ENCODE data around the gene RANBP17. TPM values are rescaled to one million over a fixed set of nuclear protein-coding genes. Genes with fewer than 3 reads are reported as not detected.

Gene RANBP17
- total and polyA plus RNA-seq, 3 experiments from 2014 or later: not detected

GRCh38 chr5:171306166-171306565, 444.3 kb downstream of the RANBP17 start:
- Mint-ChIP-seq H3K9me3 (peaks cover 0 to 1% (median 0%) of the 10 kb centered on the region in 5 donors), H3K4me1 (peaks cover 13 to 21% (median 15%) of the 10 kb centered on the region in 3 donors), H3K27me3 (peaks cover 52 to 79% of the 10 kb centered on the region in 2 donors), H3K36me3 (no peaks in the 10 kb centered on the region), H3K27ac (no peak overlapping the region), H3K4me3 (no peak overlapping the region)
- H3K27ac ChIP-seq (ENCODE audit: low read depth, low read length): no peak overlapping the region
- H3K36me3 ChIP-seq (ENCODE audit: insufficient read depth, low read length): no peaks in the 10 kb centered on the region
- no peak overlapping the region for H3K4me3 ChIP-seq (ENCODE audit: low read length)
- H3K9me3 ChIP-seq (ENCODE audit: low read length): no peaks in the 10 kb centered on the region
- ChIA-PET CTCF (no interaction called here), POLR2A (no interaction called here)
- no peak for DNase-seq
- peaks cover 21% of the 10 kb centered on the region for H3K27me3 ChIP-seq (ENCODE audit: insufficient read depth, low read length, poor library complexity, severe bottlenecking)
- no peaks in the 10 kb centered on the region for H3K4me1 ChIP-seq (ENCODE audit: insufficient read depth, low read length)

GRCh38 chr5:171306781-171307591, 445.2 kb downstream of the RANBP17 start:
- H3K4me3 ChIP-seq (ENCODE audit: low read length): no peak overlapping the region
- Mint-ChIP-seq H3K4me1 (peaks cover 13 to 23% (median 15%) of the 10 kb centered on the region in 3 donors), H3K4me3 (peak overlapping the region in 1 of 7 donors; percentile 19), H3K36me3 (no peaks in the 10 kb centered on the region), H3K9me3 (peaks cover 0 to 1% (median 0%) of the 10 kb centered on the region in 5 donors), H3K27me3 (peaks cover 52 to 74% of the 10 kb centered on the region in 2 donors), H3K27ac (no peak overlapping the region)
- H3K4me1 ChIP-seq (ENCODE audit: insufficient read depth, low read length): no peaks in the 10 kb centered on the region
- no peak overlapping the region for H3K27ac ChIP-seq (ENCODE audit: low read depth, low read length)
- ChIA-PET POLR2A (no interaction called here), CTCF (no interaction called here)
- peaks cover 21% of the 10 kb centered on the region for H3K27me3 ChIP-seq (ENCODE audit: insufficient read depth, low read length, poor library complexity, severe bottlenecking)
- no peaks in the 10 kb centered on the region for H3K9me3 ChIP-seq (ENCODE audit: low read length)
- H3K36me3 ChIP-seq (ENCODE audit: insufficient read depth, low read length): no peaks in the 10 kb centered on the region
- DNase-seq: no peak

- Histone ChIP-seq H3K4me3 (ENCODE audit: low read length) (no peak overlapping the region), H3K36me3 (ENCODE audit: insufficient read depth, low read length) (no peaks in the 10 kb centered on the region), H3K27ac (ENCODE audit: low read depth, low read length) (no peak overlapping the region), H3K27me3 (ENCODE audit: insufficient read depth, low read length, poor library complexity, severe bottlenecking) (peaks cover 27% of the 10 kb centered on the region), H3K4me1 (ENCODE audit: insufficient read depth, low read length) (no peaks in the 10 kb centered on the region), H3K9me3 (ENCODE audit: low read length) (no peaks in the 10 kb centered on the region)
- ChIA-PET CTCF (no interaction called here), POLR2A (no interaction called here)
- DNase-seq: no peak
- Mint-ChIP-seq H3K27me3 (peaks cover 55 to 70% of the 10 kb centered on the region in 2 donors), H3K9me3 (peaks cover 0 to 3% (median 0%) of the 10 kb centered on the region in 5 donors), H3K4me3 (peak overlapping the region in 3 of 7 donors; percentile 6 to 43 (median 18)), H3K27ac (peak overlapping the region in 2 of 8 donors; percentile 6 to 34), H3K4me1 (peaks cover 19 to 29% (median 19%) of the 10 kb centered on the region in 3 donors), H3K36me3 (peaks cover 0 to 3% (median 0%) of the 10 kb centered on the region in 3 donors)
Measured at GRCh38 chr5:171307789-171308452, 446.1 kb downstream of the RANBP17 start.

- Histone ChIP-seq H3K9me3 (ENCODE audit: low read length) (no peaks in the 10 kb centered on the region), H3K36me3 (ENCODE audit: insufficient read depth, low read length) (no peaks in the 10 kb centered on the region), H3K27me3 (ENCODE audit: insufficient read depth, low read length, poor library complexity, severe bottlenecking) (peaks cover 33% of the 10 kb centered on the region), H3K27ac (ENCODE audit: low read depth, low read length) (no peak within 1 kb of the TSS), H3K4me1 (ENCODE audit: insufficient read depth, low read length) (no peaks in the 10 kb centered on the region), H3K4me3 (ENCODE audit: low read length) (no peak within 1 kb of the TSS)
- Mint-ChIP-seq H3K4me3 (peak within 1 kb of the TSS in 2 of 7 donors; percentile 6 to 32), H3K36me3 (peaks cover 0 to 4% (median 0%) of the 10 kb centered on the region in 3 donors), H3K27ac (no peak within 1 kb of the TSS), H3K4me1 (peaks cover 24 to 36% (median 25%) of the 10 kb centered on the region in 3 donors), H3K9me3 (peaks cover 0 to 6% (median 0%) of the 10 kb centered on the region in 5 donors), H3K27me3 (peaks cover 59 to 70% of the 10 kb centered on the region in 2 donors)
- ChIA-PET CTCF (no interaction called here), POLR2A (no interaction called here)
- no peak for DNase-seq
Measured at GRCh38 chr5:171308453-171309275, 446.8 kb downstream of the RANBP17 start, which contains the start of gene TLX3. TLX3 (plus strand) TSS chr5:171309248; CDS start chr5:171309366, 118 bp downstream.

GRCh38 chr5:171309276-171310211, 447.7 kb downstream of the RANBP17 start:
- Histone ChIP-seq H3K27me3 (ENCODE audit: insufficient read depth, low read length, poor library complexity, severe bottlenecking) (peaks cover 36% of the 10 kb centered on the region), H3K27ac (ENCODE audit: low read depth, low read length) (no peak overlapping the region), H3K36me3 (ENCODE audit: insufficient read depth, low read length) (no peaks in the 10 kb centered on the region), H3K4me3 (ENCODE audit: low read length) (no peak overlapping the region), H3K9me3 (ENCODE audit: low read length) (no peaks in the 10 kb centered on the region), H3K4me1 (ENCODE audit: insufficient read depth, low read length) (no peaks in the 10 kb centered on the region)
- DNase-seq: no peak
- H3K27me3 Mint-ChIP-seq: peaks cover 64 to 69% of the 10 kb centered on the region in 2 donors
- peaks cover 0 to 4% (median 0%) of the 10 kb centered on the region in 3 donors for H3K36me3 Mint-ChIP-seq
- peaks cover 27 to 44% (median 29%) of the 10 kb centered on the region in 3 donors for H3K4me1 Mint-ChIP-seq
- H3K9me3 Mint-ChIP-seq: peaks cover 0 to 6% (median 0%) of the 10 kb centered on the region in 5 donors
- POLR2A ChIA-PET: no interaction called here
- CTCF ChIA-PET: no interaction called here
- no peak overlapping the region for H3K4me3 Mint-ChIP-seq
- no peak overlapping the region for H3K27ac Mint-ChIP-seq

GRCh38 chr5:171310212-171310818, 448.5 kb downstream of the RANBP17 start:
- Mint-ChIP-seq H3K27ac (no peak overlapping the region), H3K4me3 (peak overlapping the region in 3 of 7 donors; percentile 11 to 63 (median 46)), H3K36me3 (peaks cover 0 to 4% (median 0%) of the 10 kb centered on the region in 3 donors), H3K4me1 (peaks cover 27 to 44% (median 29%) of the 10 kb centered on the region in 3 donors), H3K27me3 (peaks cover 61 to 64% of the 10 kb centered on the region in 2 donors), H3K9me3 (peaks cover 0 to 6% (median 0%) of the 10 kb centered on the region in 5 donors)
- Histone ChIP-seq H3K4me1 (ENCODE audit: insufficient read depth, low read length) (no peaks in the 10 kb centered on the region), H3K9me3 (ENCODE audit: low read length) (no peaks in the 10 kb centered on the region), H3K4me3 (ENCODE audit: low read length) (no peak overlapping the region), H3K27me3 (ENCODE audit: insufficient read depth, low read length, poor library complexity, severe bottlenecking) (peaks cover 30% of the 10 kb centered on the region), H3K27ac (ENCODE audit: low read depth, low read length) (no peak overlapping the region), H3K36me3 (ENCODE audit: insufficient read depth, low read length) (no peaks in the 10 kb centered on the region)
- CTCF ChIA-PET: no interaction called here
- POLR2A ChIA-PET: no interaction called here
- DNase-seq: no peak

All from CD8-positive, alpha-beta memory T cell (primary cell).